Measurements from ENCODE around the gene ANAPC7.
"Not testable (repeated sequence)": the region's sequence is repeated elsewhere in the genome, so short reads cannot be mapped to it uniquely, and the experiment has no call there.

ANAPC7 gene

GRCh38 chr12:110348431-110349059, 55.0 kb downstream of the ANAPC7 start:
- DNase-seq = no peak

- no peak for DNase-seq
These were observed 55.7 kb downstream of the ANAPC7 start for GRCh38 chr12:110347767-110348166.

- DNase-seq = no peak
These were observed 57.5 kb downstream of the ANAPC7 start for GRCh38 chr12:110345963-110346362.

- no peak for DNase-seq
These were observed 58.3 kb downstream of the ANAPC7 start for GRCh38 chr12:110345176-110345661.

- DNase-seq = no peak
These were observed 58.9 kb downstream of the ANAPC7 start for GRCh38 chr12:110344657-110345056.

- no peak for DNase-seq
These were observed 59.6 kb downstream of the ANAPC7 start for GRCh38 chr12:110343736-110344555.

GRCh38 chr12:110343114-110343513, 60.4 kb downstream of the ANAPC7 start:
- DNase-seq = no peak

- no peak for DNase-seq
These were observed 61.4 kb downstream of the ANAPC7 start for GRCh38 chr12:110342157-110342556.

GRCh38 chr12:110340706-110341105, 62.8 kb downstream of the ANAPC7 start:
- peak in 1 of 2 experiments; percentile 37 for DNase-seq

- DNase-seq = not testable (repeated sequence)
These were observed 63.2 kb downstream of the ANAPC7 start for GRCh38 chr12:110340261-110340660.

GRCh38 chr12:110339184-110339952, 64.1 kb downstream of the ANAPC7 start:
- DNase-seq = no peak

- no peak for DNase-seq
These were observed 64.8 kb downstream of the ANAPC7 start for GRCh38 chr12:110338754-110339153.

- no peak for DNase-seq
These were observed 65.4 kb downstream of the ANAPC7 start for GRCh38 chr12:110337912-110338710.

GRCh38 chr12:110335481-110336045, 67.9 kb downstream of the ANAPC7 start:
- no peak for DNase-seq

GRCh38 chr12:110333201-110333600, 70.3 kb downstream of the ANAPC7 start:
- no peak for DNase-seq

- no peak for DNase-seq
These were observed 73.0 kb downstream of the ANAPC7 start for GRCh38 chr12:110330544-110330943.

GRCh38 chr12:110330124-110330523, 73.4 kb downstream of the ANAPC7 start:
- DNase-seq = no peak

- no peak for DNase-seq
These were observed 73.8 kb downstream of the ANAPC7 start for GRCh38 chr12:110329710-110330109.
